Endothelial cell of umbilical vein (primary cell): ENCODE data around the gene PIK3R4. TPM values are rescaled to one million over a fixed set of nuclear protein-coding genes. Genes with fewer than 3 reads are reported as not detected.

Experiments
- BruUV-seq: library from RNA; stranded (reverse); fragments of 400-500 nt; replicated peaks from 2 replicates; lab custom pipeline; 2021; lab: Mats Ljungman, UMichigan
- CTCF ChIA-PET: fragments of 300-600, 350-600 bp; sonication (Branson Sonifier 250); formaldehyde crosslinking; loops from one replicate; lab custom pipeline; 2021; ENCODE audit warnings: antibody characterized with exemption, inconsistent platforms; lab: Charles Lee
- POLR2A ChIA-PET: fragments of 300-600, 350-600 bp; sonication (Branson Sonifier 250); formaldehyde crosslinking; loops from one replicate; lab custom pipeline; 2021; ENCODE audit warnings: antibody characterized with exemption, inconsistent platforms; lab: Charles Lee
- DNase-seq: peaks from one replicate; pipeline ENCODE4 v3.0.0-alpha.2; 2011; ENCODE audit warnings: low read depth, low spot score
- FAIRE-seq: peaks from 2 replicates; lab custom pipeline; 2011; peaks lifted over from hg19 to GRCh38; lab: Jason Lieb, UNC
- H2AFZ ChIP-seq: 2 replicates; pipeline ENCODE4 v1.6.0; 2012; ENCODE audit warnings: low read depth, low read length, control low read depth, inconsistent platforms
- H3K27ac ChIP-seq: 2 replicates; pipeline ENCODE4 v1.5.1; 2011; ENCODE audit warnings: low read depth, mild to moderate bottlenecking, control low read depth, low read length, moderate library complexity; ENCODE audit not compliant: insufficient read depth
- H3K27me3 ChIP-seq, 2 experiments: 2 replicates each; pipeline versions ENCODE4 v1.6.0 to v1.6.1; 2011; ENCODE audit warnings: low read length in 2 of 2, mixed read lengths in 1 of 2; ENCODE audit not compliant: control insufficient read depth in 2 of 2, insufficient read depth in 2 of 2
- H3K36me3 ChIP-seq, 2 experiments: 2 replicates in 1 of 2; 3 replicates in 1 of 2; pipeline ENCODE4 v1.5.1; 2011; ENCODE audit warnings: low read length in 2 of 2, mild to moderate bottlenecking in 1 of 2, moderate library complexity in 1 of 2; ENCODE audit not compliant: control insufficient read depth in 2 of 2, insufficient read depth in 2 of 2; ENCODE audit errors: extremely low read depth in 1 of 2
- H3K4me1 ChIP-seq: 3 replicates; pipeline ENCODE4 v1.5.1; 2011; ENCODE audit warnings: mild to moderate bottlenecking, low read length; ENCODE audit not compliant: control insufficient read depth, insufficient read depth; ENCODE audit errors: extremely low read depth
- H3K4me2 ChIP-seq: 2 replicates; pipeline ENCODE4 v1.6.1; 2011; ENCODE audit warnings: low read length, control low read depth, mixed read lengths; ENCODE audit not compliant: insufficient read depth
- H3K4me3 ChIP-seq, 3 experiments: fragments of 200-600 bp in 1 of 3; sonication (generic), shearing (Covaris generic) in 1 of 3; replicated peaks in 1 of 3; 2 replicates each; pipeline ENCODE4 v1.5.1; 2011 to 2016; ENCODE audit warnings: control low read depth in 3 of 3, low read length in 3 of 3, mild to moderate bottlenecking in 2 of 3, inconsistent platforms in 1 of 3, low read depth in 1 of 3, moderate library complexity in 1 of 3; ENCODE audit not compliant: insufficient read depth in 1 of 3
- H3K79me2 ChIP-seq: 2 replicates; pipeline ENCODE4 v1.6.0; 2012; ENCODE audit warnings: low read length, inconsistent platforms; ENCODE audit not compliant: control insufficient read depth, insufficient read depth
- H3K9ac ChIP-seq: replicated peaks from 2 replicates; pipeline ENCODE3; 2011; ENCODE audit warnings: low read length, control low read depth; ENCODE audit not compliant: insufficient read depth; ENCODE audit errors: extremely low read depth
- H3K9me1 ChIP-seq: replicated peaks from 3 replicates; pipeline ENCODE4 v1.6.0; 2011; ENCODE audit warnings: mild to moderate bottlenecking, low read length; ENCODE audit not compliant: control insufficient read depth, insufficient read depth; ENCODE audit errors: extremely low read depth
- H3K9me3 ChIP-seq: replicated peaks from 2 replicates; pipeline ENCODE4 v1.5.1; 2012; ENCODE audit warnings: low read length, inconsistent platforms; ENCODE audit not compliant: control insufficient read depth, insufficient read depth
- H4K20me1 ChIP-seq: replicated peaks from 2 replicates; pipeline ENCODE3; 2011; ENCODE audit warnings: mild to moderate bottlenecking, low read length; ENCODE audit not compliant: control insufficient read depth, insufficient read depth; ENCODE audit errors: extremely low read depth
- CTCF ChIP-seq, 2 donors: IDR thresholded peaks; 1 replicate in 1 of 2; 2 replicates in 1 of 2; pipeline ENCODE4 v1.5.1; 2011; ENCODE audit warnings: low read length in 2 of 2, mild to moderate bottlenecking in 2 of 2, moderate library complexity in 2 of 2, control low read depth in 1 of 2, inconsistent platforms in 1 of 2, low read depth in 1 of 2; ENCODE audit not compliant: insufficient read depth in 1 of 2; ENCODE audit errors: extremely low read depth in 1 of 2
- EZH2 ChIP-seq: IDR thresholded peaks from 2 replicates; pipeline ENCODE4 v1.6.1; 2012; ENCODE audit warnings: borderline replicate concordance, low read depth, mild to moderate bottlenecking, moderate library complexity, low read length, inconsistent platforms; ENCODE audit not compliant: severe bottlenecking
- FOS ChIP-seq: IDR thresholded peaks from 2 replicates; pipeline ENCODE4 v1.6.1; 2011; ENCODE audit warnings: mild to moderate bottlenecking, low read length, moderate library complexity, borderline replicate concordance; ENCODE audit not compliant: insufficient read depth
- GATA2 ChIP-seq: IDR thresholded peaks from 2 replicates; pipeline ENCODE4 v1.7.0; 2011; ENCODE audit warnings: low read depth, mild to moderate bottlenecking, moderate library complexity, mixed read lengths, low read length; ENCODE audit not compliant: insufficient read length, insufficient read depth
- JUN ChIP-seq: IDR thresholded peaks from 2 replicates; pipeline ENCODE4 v1.6.1; 2011; ENCODE audit warnings: borderline replicate concordance, low read depth; ENCODE audit not compliant: insufficient read length, insufficient read depth
- MAX ChIP-seq: IDR thresholded peaks from 2 replicates; pipeline ENCODE4 v1.6.1; 2011; ENCODE audit not compliant: insufficient read depth, insufficient read length
- MYC ChIP-seq: IDR thresholded peaks from one replicate; pipeline ENCODE4 v1.6.1; 2011; ENCODE audit warnings: mild to moderate bottlenecking, low read depth, low read length
- POLR2A ChIP-seq: IDR thresholded peaks from 2 replicates; pipeline ENCODE4 v1.6.1; 2012; ENCODE audit warnings: low read depth, mild to moderate bottlenecking, control low read depth, low read length
- POLR2AphosphoS5 ChIP-seq: IDR thresholded peaks from 2 replicates; pipeline ENCODE4 v1.6.1; 2012; ENCODE audit warnings: low read depth, mild to moderate bottlenecking, control low read depth, low read length, moderate library complexity; ENCODE audit not compliant: insufficient read depth
- dilution Hi-C: fragments of 300-500 bp; cut with MboI; formaldehyde crosslinking; loops from one replicate; pipeline ENCODE4 v1.15.0; 2019; ENCODE audit warnings: low sequenced_read_pairs; ENCODE audit not compliant: extremely low pct_ligation_motif_present
- intact Hi-C: fragments of 100-400 bp; cut with micrococcal nuclease; formaldehyde crosslinking; loops from one replicate; pipeline ENCODE4 v1.10.0; 2022
- polyA plus RNA-seq, 4 experiments: library from polyadenylated mRNA; depleted of rRNA in 3 of 4; stranded (reverse) in 3 of 4; unstranded in 1 of 4; fragments of >200 nt; gene quantifications; 2 replicates each; pipeline versions ENCODE4 v1.2.1 to v1.2.3, GENCODE V29; 2011 to 2012; ENCODE audit warnings: missing spikeins in 1 of 4
- total RNA-seq: library from RNA; stranded (reverse); gene quantifications from 2 replicates; pipeline ENCODE4 v1.2.3, GENCODE V29; 2021

PIK3R4 gene
- total and polyA plus RNA-seq, 2 donors (not counting 3 experiments of a cell fraction or from before 2014, with no cell fraction given) = 23.0 to 43.1 TPM

GRCh38 chr3:130786306-130786705 lies 39.7 kb upstream of the PIK3R4 start:
- ChIA-PET POLR2A (no interaction called here), CTCF (no interaction called here)
- H2AFZ ChIP-seq = no peak overlapping the region
- no peak overlapping the region for H3K4me3 ChIP-seq
- BruUV-seq = no TSS peak
- H3K4me2 ChIP-seq = no peak overlapping the region
- no peak for FAIRE-seq
- DNase-seq = no peak
- no peaks in the 10 kb centered on the region for H3K4me1 ChIP-seq
- H3K27ac ChIP-seq = no peak overlapping the region
- no peaks in the 10 kb centered on the region for H3K79me2 ChIP-seq
- no peaks in the 10 kb centered on the region for H3K36me3 ChIP-seq
- no peak for TF ChIP-seq POLR2AphosphoS5
- TF ChIP-seq JUN = no peak
- no peak for TF ChIP-seq FOS
- TF ChIP-seq GATA2 = no peak
- TF ChIP-seq MYC = no peak
- TF ChIP-seq MAX = no peak
- TF ChIP-seq EZH2 = no peak
- TF ChIP-seq POLR2A = no peak
- no peak for TF ChIP-seq CTCF (IDR thresholded peaks at IDR 0.05; ENCODE audit: extremely low read depth in 1 of 2, insufficient read depth in 1 of 2, low read depth in 1 of 2, low read length in 2 of 2)
- H4K20me1 ChIP-seq = no peaks in the 10 kb centered on the region
- dilution Hi-C loops = no loop called here
- peaks cover 2 to 17% of the 10 kb centered on the region in 2 experiments for H3K27me3 ChIP-seq
- H3K9me3 ChIP-seq = no peaks in the 10 kb centered on the region
- intact Hi-C loops = no loop called here
- no peaks in the 10 kb centered on the region for H3K9me1 ChIP-seq
- H3K9ac ChIP-seq = no peak overlapping the region
